Measurements from ENCODE around the gene LGALS7. TPM values are rescaled to one million over a fixed set of nuclear protein-coding genes. Genes with fewer than 3 reads are reported as not detected.

The LGALS7 gene
- total and polyA plus RNA-seq, 2 of the 8 experiments (the other 6 are each of a cell fraction or from before 2014, with no cell fraction given), result 0.32 TPM; not detected in 1

DNA sequence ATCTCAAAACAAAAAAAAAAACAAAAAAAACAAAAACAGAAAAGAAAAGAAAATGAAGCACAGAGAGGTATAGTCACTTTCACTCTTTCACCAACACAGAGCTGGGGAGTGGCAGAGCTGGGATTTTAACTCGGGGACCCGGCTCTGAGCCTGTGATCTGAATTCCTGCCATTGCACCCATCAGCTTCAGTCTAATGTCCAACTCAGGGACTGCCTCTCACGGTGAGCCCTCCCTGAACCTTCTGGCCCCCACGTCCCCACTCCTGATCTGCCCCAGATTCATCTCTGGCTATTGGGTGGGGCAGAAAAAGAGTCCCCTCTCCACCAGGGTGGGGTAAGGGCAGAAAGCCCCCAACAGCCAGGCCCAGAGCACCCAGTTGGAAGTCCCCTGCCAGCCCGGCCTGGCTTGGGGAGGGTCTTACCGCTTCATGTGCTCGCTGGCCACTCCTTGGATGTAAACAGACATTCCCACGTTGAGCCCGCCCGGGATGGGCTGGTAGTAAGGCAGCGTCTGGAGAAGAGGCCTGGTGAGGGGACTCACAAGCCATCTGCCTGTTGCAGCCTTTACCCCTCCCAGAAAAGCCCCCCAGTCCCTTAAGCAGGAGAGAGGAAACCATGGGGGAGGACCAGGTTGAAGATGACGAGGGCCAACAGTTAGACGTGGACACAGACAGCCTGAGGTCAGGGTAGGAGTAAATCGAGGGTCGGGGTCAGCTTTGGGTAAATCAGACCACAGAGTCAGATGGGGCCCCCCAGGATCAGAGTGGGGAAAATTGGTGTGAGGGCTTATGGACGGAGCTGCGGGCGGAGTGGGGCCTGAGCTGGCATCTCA is 38.9 kb upstream of the LGALS7 start (continued):
- TF ChIP-seq, protein P1, sequence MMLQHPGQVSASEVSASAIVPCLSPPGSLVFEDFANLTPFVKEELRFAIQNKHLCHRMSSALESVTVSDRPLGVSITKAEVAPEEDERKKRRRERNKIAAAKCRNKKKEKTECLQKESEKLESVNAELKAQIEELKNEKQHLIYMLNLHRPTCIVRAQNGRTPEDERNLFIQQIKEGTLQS (IDR thresholded peaks at IDR 0.05; ENCODE audit: insufficient read depth, low read depth, low read length), result no peak
- TF ChIP-seq, protein P2, sequence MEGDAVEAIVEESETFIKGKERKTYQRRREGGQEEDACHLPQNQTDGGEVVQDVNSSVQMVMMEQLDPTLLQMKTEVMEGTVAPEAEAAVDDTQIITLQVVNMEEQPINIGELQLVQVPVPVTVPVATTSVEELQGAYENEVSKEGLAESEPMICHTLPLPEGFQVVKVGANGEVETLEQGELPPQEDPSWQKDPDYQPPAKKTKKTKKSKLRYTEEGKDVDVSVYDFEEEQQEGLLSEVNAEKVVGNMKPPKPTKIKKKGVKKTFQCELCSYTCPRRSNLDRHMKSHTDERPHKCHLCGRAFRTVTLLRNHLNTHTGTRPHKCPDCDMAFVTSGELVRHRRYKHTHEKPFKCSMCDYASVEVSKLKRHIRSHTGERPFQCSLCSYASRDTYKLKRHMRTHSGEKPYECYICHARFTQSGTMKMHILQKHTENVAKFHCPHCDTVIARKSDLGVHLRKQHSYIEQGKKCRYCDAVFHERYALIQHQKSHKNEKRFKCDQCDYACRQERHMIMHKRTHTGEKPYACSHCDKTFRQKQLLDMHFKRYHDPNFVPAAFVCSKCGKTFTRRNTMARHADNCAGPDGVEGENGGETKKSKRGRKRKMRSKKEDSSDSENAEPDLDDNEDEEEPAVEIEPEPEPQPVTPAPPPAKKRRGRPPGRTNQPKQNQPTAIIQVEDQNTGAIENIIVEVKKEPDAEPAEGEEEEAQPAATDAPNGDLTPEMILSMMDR (IDR thresholded peaks at IDR 0.05; ENCODE audit: control extremely low read depth in 1 of 3, insufficient read depth in 1 of 3, low read depth in 1 of 3, low read length in 3 of 3), result no peak
- TF ChIP-seq TAF1 (IDR thresholded peaks at IDR 0.05; ENCODE audit: low read depth, low read length) (no peak), RBBP5 (IDR thresholded peaks at IDR 0.05; ENCODE audit: borderline replicate concordance, low read depth, low read length) (no peak)

All from H1 (cell line).